H1 (cell line): Measurements from ENCODE around the gene P3H4.

ENCODE experiments used
- CTCF ChIP-seq, 3 experiments: IDR thresholded peaks; 1 replicate in 2 of 3; 2 replicates in 1 of 3; pipeline versions ENCODE4 v1.5.1 to v1.6.1; 2011; ENCODE audit warnings: low read length in 3 of 3, mild to moderate bottlenecking in 3 of 3, inconsistent platforms in 2 of 3, low read depth in 1 of 3, moderate library complexity in 1 of 3; ENCODE audit not compliant: insufficient read depth in 1 of 3; ENCODE audit errors: control extremely low read depth in 1 of 3
- JUN ChIP-seq: IDR thresholded peaks from 2 replicates; pipeline ENCODE4 v1.6.1; 2011; ENCODE audit warnings: low read depth, mild to moderate bottlenecking, improper control_type of control experiment, low read length
- POLR2A ChIP-seq, 2 experiments: IDR thresholded peaks; 1 replicate in 1 of 2; 2 replicates in 1 of 2; pipeline ENCODE4 v1.6.1; 2011; ENCODE audit warnings: low read depth in 2 of 2, low read length in 2 of 2, mild to moderate bottlenecking in 2 of 2; ENCODE audit errors: control extremely low read depth in 1 of 2
- POLR2AphosphoS5 ChIP-seq: IDR thresholded peaks from 2 replicates; pipeline ENCODE4 v1.6.1; 2011; ENCODE audit warnings: low read depth, low read length
- TBP ChIP-seq: IDR thresholded peaks from 2 replicates; pipeline ENCODE4 v1.6.1; 2011; ENCODE audit warnings: low read depth, low read length, improper control_type of control experiment
- TEAD4 ChIP-seq: IDR thresholded peaks from 2 replicates; pipeline ENCODE4 v1.6.1; 2012; ENCODE audit warnings: low read depth, low read length, inconsistent platforms, mixed read lengths
- ZNF274 ChIP-seq: IDR thresholded peaks from 2 replicates; pipeline ENCODE4 v1.7.0; 2012; ENCODE audit warnings: low read length, borderline replicate concordance; ENCODE audit errors: extremely low read depth

- no peak for TF ChIP-seq POLR2AphosphoS5
- no peak for TF ChIP-seq JUN
- no peak for TF ChIP-seq CTCF (IDR thresholded peaks at IDR 0.05; ENCODE audit: control extremely low read depth in 1 of 3, insufficient read depth in 1 of 3, low read depth in 1 of 3, low read length in 3 of 3)
- no peak for TF ChIP-seq TBP
- TF ChIP-seq TEAD4, result no peak
- no peak for TF ChIP-seq POLR2A (IDR thresholded peaks at IDR 0.05; ENCODE audit: control extremely low read depth in 1 of 2, low read depth in 2 of 2, low read length in 2 of 2)
- TF ChIP-seq ZNF274, result no peak
Measured at GRCh38 chr17:41758601-41759000, 53.1 kb downstream of the P3H4 start.
